ENCODE measurements around the gene CEP57L1. TPM values are rescaled to one million over a fixed set of nuclear protein-coding genes. Genes with fewer than 3 reads are reported as not detected.

Gene CEP57L1
- total RNA-seq, 1 donor from 2014 or later, result 22.7 TPM

GRCh38 chr6:109071125-109071917 lies 24.0 kb upstream of the CEP57L1 start:
- Mint-ChIP-seq H3K4me3 (ENCODE audit: unreplicated experiment) (no peak overlapping the region), H3K9me3 (ENCODE audit: unreplicated experiment) (no peaks in the 10 kb centered on the region), H3K27ac (ENCODE audit: unreplicated experiment) (no peak overlapping the region), H3K27me3 (ENCODE audit: unreplicated experiment) (no peaks in the 10 kb centered on the region), H3K4me1 (ENCODE audit: low read depth, unreplicated experiment) (no peaks in the 10 kb centered on the region), H3K36me3 (ENCODE audit: unreplicated experiment) (no peaks in the 10 kb centered on the region)
- no peak for TF ChIP-seq CTCF (IDR thresholded peaks at IDR 0.05; ENCODE audit: partially characterized antibody, unreplicated experiment)
- DNase-seq, result no peak

- no peaks in the 10 kb centered on the region for H3K9me3 Mint-ChIP-seq (ENCODE audit: unreplicated experiment)
- no peaks in the 10 kb centered on the region for H3K36me3 Mint-ChIP-seq (ENCODE audit: unreplicated experiment)
- no peak overlapping the region for H3K4me3 Mint-ChIP-seq (ENCODE audit: unreplicated experiment)
- H3K27me3 Mint-ChIP-seq (ENCODE audit: unreplicated experiment), result no peaks in the 10 kb centered on the region
- peaks cover 2% of the 10 kb centered on the region for H3K4me1 Mint-ChIP-seq (ENCODE audit: low read depth, unreplicated experiment)
- DNase-seq, result no peak
- no peak overlapping the region for H3K27ac Mint-ChIP-seq (ENCODE audit: unreplicated experiment)
- peak; percentile 66 for TF ChIP-seq CTCF (IDR thresholded peaks at IDR 0.05; ENCODE audit: partially characterized antibody, unreplicated experiment)
Measured at GRCh38 chr6:109073344-109074132, 21.8 kb upstream of the CEP57L1 start.

GRCh38 chr6:109074133-109074415 lies 21.2 kb upstream of the CEP57L1 start:
- no peak overlapping the region for H3K4me3 Mint-ChIP-seq (ENCODE audit: unreplicated experiment)
- H3K4me1 Mint-ChIP-seq (ENCODE audit: low read depth, unreplicated experiment), result peaks cover 2% of the 10 kb centered on the region
- H3K9me3 Mint-ChIP-seq (ENCODE audit: unreplicated experiment), result no peaks in the 10 kb centered on the region
- H3K36me3 Mint-ChIP-seq (ENCODE audit: unreplicated experiment), result no peaks in the 10 kb centered on the region
- no peak for DNase-seq
- H3K27me3 Mint-ChIP-seq (ENCODE audit: unreplicated experiment), result no peaks in the 10 kb centered on the region
- no peak overlapping the region for H3K27ac Mint-ChIP-seq (ENCODE audit: unreplicated experiment)
- TF ChIP-seq CTCF (IDR thresholded peaks at IDR 0.05; ENCODE audit: partially characterized antibody, unreplicated experiment), result no peak

GRCh38 chr6:109075934-109076333 lies 19.4 kb upstream of the CEP57L1 start:
- no peak overlapping the region for H3K27ac Mint-ChIP-seq (ENCODE audit: unreplicated experiment)
- TF ChIP-seq CTCF (IDR thresholded peaks at IDR 0.05; ENCODE audit: partially characterized antibody, unreplicated experiment), result no peak
- H3K9me3 Mint-ChIP-seq (ENCODE audit: unreplicated experiment), result no peaks in the 10 kb centered on the region
- no peak overlapping the region for H3K4me3 Mint-ChIP-seq (ENCODE audit: unreplicated experiment)
- no peaks in the 10 kb centered on the region for H3K36me3 Mint-ChIP-seq (ENCODE audit: unreplicated experiment)
- peaks cover 4% of the 10 kb centered on the region for H3K4me1 Mint-ChIP-seq (ENCODE audit: low read depth, unreplicated experiment)
- H3K27me3 Mint-ChIP-seq (ENCODE audit: unreplicated experiment), result peaks cover under 1% of the 10 kb centered on the region
- DNase-seq, result no peak

GRCh38 chr6:109076377-109076776 lies 18.9 kb upstream of the CEP57L1 start:
- Mint-ChIP-seq H3K4me1 (ENCODE audit: low read depth, unreplicated experiment) (peaks cover 4% of the 10 kb centered on the region), H3K36me3 (ENCODE audit: unreplicated experiment) (no peaks in the 10 kb centered on the region), H3K4me3 (ENCODE audit: unreplicated experiment) (no peak overlapping the region), H3K9me3 (ENCODE audit: unreplicated experiment) (no peaks in the 10 kb centered on the region), H3K27ac (ENCODE audit: unreplicated experiment) (no peak overlapping the region), H3K27me3 (ENCODE audit: unreplicated experiment) (peaks cover 2% of the 10 kb centered on the region)
- no peak for DNase-seq
- TF ChIP-seq CTCF (IDR thresholded peaks at IDR 0.05; ENCODE audit: partially characterized antibody, unreplicated experiment), result no peak
